Subcutaneous adipose tissue (tissue), 4 donors: ENCODE results near the gene BAG5. TPM values are rescaled to one million over a fixed set of nuclear protein-coding genes. Genes with fewer than 3 reads are reported as not detected.

Experiments used
- total RNA-seq, 4 donors: library from RNA; depleted of rRNA; stranded (reverse); fragments of >200 nt; gene quantifications; one replicate each; pipeline ENCODE4 v1.1.0, GENCODE V29; 2016
- TF ChIP-seq, protein P1 (sequence below): fragments of 450-650 bp; IDR thresholded peaks from one replicate; pipeline ENCODE4 v1.5.1; 2016; ENCODE audit warnings: low read depth, mild to moderate bottlenecking, control low read depth, antibody characterized with exemption, moderate library complexity

BAG5 gene
- total RNA-seq, 4 donors from 2014 or later: 35.7 to 53.8 (median 46.9) TPM

DNA sequence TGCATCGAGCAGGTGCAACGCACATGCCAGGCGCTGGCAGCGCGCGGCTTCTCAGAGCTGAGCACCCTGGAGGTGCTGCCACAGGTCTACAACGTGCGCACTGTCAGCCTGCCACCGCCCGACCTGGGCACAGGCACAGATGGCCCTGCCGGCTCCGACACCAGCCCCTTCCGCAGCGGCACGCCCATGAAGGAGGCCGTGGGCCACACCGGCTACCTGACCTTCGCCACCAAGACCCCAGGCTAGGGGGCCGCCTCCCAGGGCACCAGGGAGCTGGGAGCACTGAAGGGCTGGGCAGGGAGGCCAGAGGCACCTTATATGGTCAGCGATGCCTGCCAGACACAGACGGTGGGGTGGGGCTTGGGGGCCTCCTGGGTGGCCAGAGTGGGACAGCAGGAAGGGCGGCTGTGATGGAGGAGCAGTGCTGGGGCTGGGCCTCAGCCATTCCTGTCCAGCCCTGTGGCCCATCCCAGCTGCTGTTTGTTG is 27.8 kb downstream of the BAG5 start:
- TF ChIP-seq, protein P1, sequence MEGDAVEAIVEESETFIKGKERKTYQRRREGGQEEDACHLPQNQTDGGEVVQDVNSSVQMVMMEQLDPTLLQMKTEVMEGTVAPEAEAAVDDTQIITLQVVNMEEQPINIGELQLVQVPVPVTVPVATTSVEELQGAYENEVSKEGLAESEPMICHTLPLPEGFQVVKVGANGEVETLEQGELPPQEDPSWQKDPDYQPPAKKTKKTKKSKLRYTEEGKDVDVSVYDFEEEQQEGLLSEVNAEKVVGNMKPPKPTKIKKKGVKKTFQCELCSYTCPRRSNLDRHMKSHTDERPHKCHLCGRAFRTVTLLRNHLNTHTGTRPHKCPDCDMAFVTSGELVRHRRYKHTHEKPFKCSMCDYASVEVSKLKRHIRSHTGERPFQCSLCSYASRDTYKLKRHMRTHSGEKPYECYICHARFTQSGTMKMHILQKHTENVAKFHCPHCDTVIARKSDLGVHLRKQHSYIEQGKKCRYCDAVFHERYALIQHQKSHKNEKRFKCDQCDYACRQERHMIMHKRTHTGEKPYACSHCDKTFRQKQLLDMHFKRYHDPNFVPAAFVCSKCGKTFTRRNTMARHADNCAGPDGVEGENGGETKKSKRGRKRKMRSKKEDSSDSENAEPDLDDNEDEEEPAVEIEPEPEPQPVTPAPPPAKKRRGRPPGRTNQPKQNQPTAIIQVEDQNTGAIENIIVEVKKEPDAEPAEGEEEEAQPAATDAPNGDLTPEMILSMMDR: no peak

DNA sequence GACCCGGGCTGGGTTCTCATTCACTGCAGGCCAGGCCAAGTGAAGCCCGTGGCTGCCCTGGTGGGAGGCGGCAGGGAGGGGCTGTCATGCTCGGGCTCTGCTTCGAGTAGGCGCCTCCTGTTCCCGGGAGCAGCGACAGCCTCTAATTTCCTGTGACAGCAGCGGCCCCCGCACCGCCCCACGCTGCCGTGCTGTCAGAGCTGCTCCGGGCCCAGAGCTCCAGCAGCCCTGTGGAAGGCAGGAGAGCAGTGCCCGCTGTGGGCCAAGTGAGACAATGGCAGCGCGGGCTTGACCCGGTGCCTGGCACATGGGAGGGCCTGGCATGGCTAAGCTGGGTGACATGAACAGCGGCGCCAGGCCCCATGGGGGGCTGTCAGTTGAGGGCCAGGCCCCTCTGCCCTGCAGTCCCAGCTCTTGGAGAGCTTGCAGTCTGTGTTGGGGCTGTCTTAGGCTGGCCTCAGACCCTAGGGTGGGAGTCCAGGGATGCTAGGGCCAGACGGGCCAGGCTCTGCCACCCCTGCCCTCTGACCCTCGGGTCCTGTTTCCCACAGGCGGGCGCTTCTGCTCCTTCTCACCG is 28.4 kb downstream of the BAG5 start:
- TF ChIP-seq, protein P1: no peak

DNA sequence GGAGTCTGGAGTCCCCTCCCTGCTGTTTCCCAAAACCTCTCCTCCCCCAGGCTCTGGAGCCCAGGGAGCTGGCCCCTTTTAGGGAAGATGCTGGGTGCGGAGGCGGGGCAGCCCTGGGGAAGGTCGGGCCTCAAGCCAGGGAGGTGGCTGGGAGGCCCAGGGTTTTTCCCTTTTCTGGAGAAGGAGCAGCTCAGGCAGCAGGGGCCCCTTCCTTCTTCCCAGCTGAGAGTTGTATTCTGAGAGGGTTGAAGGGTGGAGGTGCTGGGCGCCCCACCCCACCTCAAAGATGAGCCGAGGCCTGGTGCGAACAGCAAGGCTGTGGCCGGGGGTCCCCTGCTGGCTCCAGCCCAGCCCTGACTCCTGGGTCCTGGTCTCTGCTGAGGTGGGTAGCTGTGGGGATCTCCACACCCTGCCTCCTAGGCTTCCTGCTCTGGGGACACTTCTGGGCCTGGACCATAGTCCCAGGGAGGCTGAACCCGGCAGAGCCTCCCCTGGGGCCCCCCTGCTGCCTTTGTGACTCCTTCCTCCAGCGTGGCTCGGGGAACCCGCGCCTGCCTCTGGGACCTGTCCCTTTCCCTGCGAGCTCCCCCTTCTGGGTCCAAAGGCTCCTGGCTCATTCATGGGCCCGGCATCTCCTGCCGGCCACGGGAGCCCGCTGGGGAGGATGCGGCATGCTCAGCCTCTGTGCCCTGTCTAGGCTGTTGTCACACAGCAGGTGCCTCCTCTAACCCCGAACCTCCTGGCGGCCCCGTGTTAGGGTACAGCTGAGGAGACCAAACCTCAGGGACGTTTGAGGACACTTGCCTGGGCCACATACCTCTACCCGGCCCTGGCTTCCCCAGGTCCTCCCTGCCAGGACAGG is 29.1 kb downstream of the BAG5 start:
- TF ChIP-seq, protein P1: no peak

DNA sequence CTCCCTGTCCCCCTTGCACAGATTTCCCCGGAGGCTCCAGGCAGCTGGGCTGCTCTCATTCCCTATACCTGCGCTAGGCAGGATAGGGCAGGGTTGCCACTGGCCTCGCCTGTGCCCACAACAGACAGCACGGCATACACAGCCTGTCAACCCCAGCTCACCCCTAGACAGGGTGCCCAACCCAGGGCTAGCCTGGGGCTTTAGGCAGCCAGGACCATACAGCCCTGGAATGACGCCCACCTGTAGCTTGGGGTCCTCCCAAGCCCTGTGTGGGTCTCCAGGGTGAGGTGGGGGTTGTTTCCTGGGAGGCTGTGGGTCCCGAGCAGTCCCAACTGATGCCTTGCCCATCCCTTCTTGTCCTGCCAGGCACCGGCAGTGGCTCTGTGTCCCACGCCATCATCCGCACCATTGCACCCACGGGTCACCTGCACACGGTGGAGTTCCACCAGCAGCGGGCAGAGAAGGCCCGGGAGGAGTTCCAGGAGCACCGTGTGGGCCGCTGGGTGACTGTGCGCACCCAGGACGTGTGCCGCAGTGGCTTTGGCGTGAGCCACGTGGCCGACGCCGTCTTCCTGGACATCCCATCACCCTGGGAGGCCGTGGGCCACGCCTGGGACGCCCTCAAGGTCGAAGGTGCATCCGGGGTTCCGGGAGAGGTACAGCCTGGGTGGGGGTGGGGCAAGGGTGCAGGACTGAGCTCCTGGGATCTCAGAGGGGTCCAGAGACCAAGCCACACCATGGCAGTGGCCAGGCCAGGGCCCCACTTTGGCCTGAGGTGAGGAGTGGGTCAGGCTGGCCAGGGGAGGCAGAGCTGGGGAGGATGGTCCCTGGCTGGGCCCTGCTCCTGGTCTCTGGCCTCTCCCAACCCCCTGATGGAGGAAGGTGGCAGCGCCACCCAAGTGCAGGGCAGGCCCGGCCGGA is 30.0 kb downstream of the BAG5 start:
- TF ChIP-seq, protein P1: no peak

DNA sequence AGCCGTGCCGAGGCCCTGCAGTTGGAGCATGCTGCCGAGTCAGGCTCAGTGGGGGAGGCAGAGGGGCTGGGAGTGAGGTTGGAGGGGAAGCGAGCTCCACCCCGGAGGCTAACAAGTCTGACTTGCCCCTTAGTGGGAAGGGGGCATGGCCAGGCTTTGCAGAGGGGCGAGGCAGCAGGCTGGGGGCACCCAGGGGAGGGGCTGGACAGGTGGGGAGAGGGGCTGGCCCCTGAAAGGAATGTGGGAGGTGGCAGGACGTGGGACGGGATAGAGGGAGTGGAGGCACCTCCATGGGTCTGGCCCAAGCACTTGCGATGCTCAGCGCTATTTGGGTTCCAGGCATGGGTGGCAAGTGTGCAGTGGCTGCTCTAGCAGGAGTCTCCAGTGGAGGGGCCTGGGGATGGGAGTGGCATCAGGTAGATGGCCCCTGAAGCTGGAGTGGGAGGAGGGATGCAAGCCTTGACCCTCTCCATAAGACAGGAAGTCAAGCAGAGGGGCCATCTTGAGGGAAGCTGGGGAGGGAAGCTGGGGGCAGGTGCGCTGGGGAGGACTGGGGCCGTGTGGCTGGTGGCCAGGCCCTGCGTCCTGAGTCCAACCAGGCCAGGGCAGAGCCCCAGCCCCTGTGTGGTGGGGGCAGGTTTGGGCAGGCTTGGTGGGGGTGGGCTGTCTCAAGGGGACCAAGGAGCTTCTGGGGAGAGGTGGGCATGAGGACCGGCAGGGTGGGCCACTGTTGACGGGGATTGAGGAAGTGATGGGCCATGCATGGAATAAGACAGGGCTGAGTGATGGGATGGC is 30.8 kb downstream of the BAG5 start:
- TF ChIP-seq, protein P1: no peak

DNA sequence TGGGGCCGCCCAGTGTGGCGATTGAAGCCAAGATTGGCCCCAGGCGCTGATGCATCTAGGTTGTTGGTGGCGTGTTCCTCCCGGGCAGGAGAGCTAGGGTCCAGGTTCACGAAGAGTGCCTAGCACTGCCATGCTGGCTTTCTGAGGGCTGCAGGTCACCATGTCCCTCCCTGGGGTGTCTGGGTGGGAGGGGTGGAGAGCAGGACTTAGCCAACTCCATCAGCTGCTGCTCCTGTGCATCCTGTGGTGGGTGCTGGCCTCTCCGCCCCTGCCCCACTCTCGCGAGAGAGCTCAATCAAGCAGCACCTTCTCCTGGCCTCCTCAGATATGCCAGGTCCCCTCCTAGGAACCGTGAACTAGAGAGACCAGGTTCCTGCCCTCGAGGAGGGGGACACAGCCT is 31.6 kb downstream of the BAG5 start:
- TF ChIP-seq, protein P1: no peak
